K562 (cell line): Measurements from ENCODE around the gene SIRT2. TPM values are rescaled to one million over a fixed set of nuclear protein-coding genes. Genes with fewer than 3 reads are reported as not detected.

ENCODE experiments used
- ATAC-seq: fragments of 200-7000 bp; cut with Tn5 transposase; 3 replicates; pipeline ENCODE4 v1.9.1; 2020; ENCODE audit warnings: moderate library complexity
- BruUV-seq: library from RNA; stranded (reverse); fragments of 400-500 nt; replicated peaks from 2 replicates; lab custom pipeline; 2021; lab: Mats Ljungman, UMichigan
- CTCF ChIA-PET: fragments of 300-600 bp; formaldehyde crosslinking; extraction: SDS; loops from one replicate; lab custom pipeline; 2021; ENCODE audit warnings: low intra/inter-chr PET ratio; lab: Yijun Ruan, JAX
- POLR2A ChIA-PET: fragments of 300-600, 350-650 bp; sonication (Branson Sonifier 250); formaldehyde crosslinking; extraction: SDS; loops from one replicate; lab custom pipeline; 2021; ENCODE audit warnings: antibody characterized with exemption, inconsistent platforms; lab: Yijun Ruan, JAX
- DNase-seq, 4 experiments: peaks; one replicate each; pipeline versions ENCODE4 v3.0.0 to v3.0.0-alpha.2; 2011 to 2018; ENCODE audit warnings: low spot score in 3 of 4, mixed read lengths in 3 of 4; ENCODE audit errors: extremely low read depth in 1 of 4
- FAIRE-seq: peaks from 2 replicates; lab custom pipeline; 2011; peaks lifted over from hg19 to GRCh38; lab: Jason Lieb, UNC
- H2AFZ ChIP-seq: 2 replicates; pipeline ENCODE4 v1.6.0; 2011; ENCODE audit warnings: low read depth, low read length, control low read depth, inconsistent platforms
- H3K27ac ChIP-seq: fragments of 200-600 bp; 3 replicates; pipeline ENCODE4 v1.8.0; 2011; ENCODE audit warnings: low read depth, mild to moderate bottlenecking, control low read depth, inconsistent platforms, low read length, moderate library complexity, mixed read lengths; ENCODE audit errors: extremely low read depth
- H3K27me3 ChIP-seq, 2 experiments: fragments of 300-600 bp in 1 of 2; 2 replicates in 1 of 2; 3 replicates in 1 of 2; pipeline versions ENCODE4 v1.6.0 to v1.8.0; 2011; ENCODE audit warnings: inconsistent platforms in 2 of 2, low read length in 2 of 2, mild to moderate bottlenecking in 1 of 2, mixed read lengths in 1 of 2, moderate library complexity in 1 of 2; ENCODE audit not compliant: control insufficient read depth in 2 of 2, insufficient read depth in 2 of 2
- H3K36me3 ChIP-seq: fragments of 300-600 bp; 3 replicates; pipeline ENCODE4 v1.8.0; 2011; ENCODE audit warnings: mild to moderate bottlenecking, low read length, inconsistent platforms; ENCODE audit not compliant: control insufficient read depth, insufficient read depth
- H3K4me1 ChIP-seq, 2 experiments: fragments of 200-600 bp in 1 of 2; replicated peaks in 1 of 2; 2 replicates in 1 of 2; 3 replicates in 1 of 2; pipeline versions ENCODE4 v1.5.1 to v1.8.0; 2011; ENCODE audit warnings: inconsistent platforms in 2 of 2, low read length in 2 of 2, mild to moderate bottlenecking in 1 of 2, mixed read lengths in 1 of 2, moderate library complexity in 1 of 2; ENCODE audit not compliant: control insufficient read depth in 2 of 2, insufficient read depth in 2 of 2
- H3K4me2 ChIP-seq: 2 replicates; pipeline ENCODE4 v1.6.1; 2011; ENCODE audit warnings: low read length, control low read depth, inconsistent platforms, mixed read lengths; ENCODE audit not compliant: insufficient read depth
- H3K4me3 ChIP-seq: fragments of 200-600 bp; sonication (generic), shearing (Covaris generic); 2 replicates; pipeline ENCODE4 v1.5.1; 2016; ENCODE audit warnings: control low read depth, inconsistent platforms
- H3K79me2 ChIP-seq: fragments of 200-600 bp; 3 replicates; pipeline ENCODE4 v1.8.0; 2011; ENCODE audit warnings: low read length, inconsistent platforms; ENCODE audit not compliant: control insufficient read depth, insufficient read depth
- H3K9ac ChIP-seq, 2 experiments: 2 replicates each; pipeline versions ENCODE4 v1.6.0 to v1.6.1; 2011; ENCODE audit warnings: low read depth in 2 of 2, low read length in 2 of 2, control low read depth in 1 of 2, inconsistent platforms in 1 of 2, mild to moderate bottlenecking in 1 of 2, mixed read lengths in 1 of 2; ENCODE audit not compliant: insufficient read depth in 1 of 2
- H3K9me1 ChIP-seq: one replicate; pipeline ENCODE4 v1.6.0; 2011; ENCODE audit warnings: inconsistent platforms, mild to moderate bottlenecking, low read length, moderate library complexity; ENCODE audit not compliant: control insufficient read depth, insufficient read depth
- H3K9me3 ChIP-seq: replicated peaks from 2 replicates; pipeline ENCODE4 v1.5.1; 2011; ENCODE audit warnings: low read depth, low read length, inconsistent platforms; ENCODE audit not compliant: control insufficient read depth, insufficient read depth
- H4K20me1 ChIP-seq: replicated peaks from 2 replicates; pipeline ENCODE4 v1.6.1; 2011; ENCODE audit warnings: low read length, inconsistent platforms, mixed read lengths; ENCODE audit not compliant: control insufficient read depth, insufficient read depth
- CAMTA2 ChIP-seq: fragments of 250-450 bp; sonication (Bioruptor Pico); conservative IDR thresholded peaks from 2 replicates; pipeline ENCODE4 v1.5.1; 2022
- SP1 ChIP-seq: sonication (generic); formaldehyde crosslinking; IDR thresholded peaks from 2 replicates; pipeline ENCODE4 v1.8.1; 2022; ENCODE audit warnings: mild to moderate bottlenecking, missing genetic modification reagents
- ZBTB7A ChIP-seq: IDR thresholded peaks from 2 replicates; pipeline ENCODE4 v1.6.1; 2011; ENCODE audit warnings: low read depth, mild to moderate bottlenecking, low read length, moderate library complexity, borderline replicate concordance; ENCODE audit not compliant: control insufficient read depth
- ZNF311 ChIP-seq: fragments of 250-450 bp; sonication (Bioruptor Pico); IDR thresholded peaks from 2 replicates; pipeline ENCODE4 v1.4.0; 2020; ENCODE audit warnings: mild to moderate bottlenecking, moderate library complexity
- WGBS: fragments of 100-300 bp; shearing (Covaris generic); methylation state at CpG from one replicate; pipeline ENCODE4 v1.1.6; 2016; ENCODE audit warnings: low coverage, mixed read lengths; ENCODE audit not compliant: insufficient coverage; ENCODE audit errors: missing lambda C conversion rate; 5-methylcytosine and 5-hydroxymethylcytosine counted together
- in situ Hi-C: fragments of 300-500 bp; cut with MboI; formaldehyde crosslinking; loops from 4 replicates; pipeline ENCODE4 v1.15.0; 2018; ENCODE audit warnings: inconsistent platforms, mixed read lengths
- intact Hi-C: fragments of 100-400 bp; cut with micrococcal nuclease; formaldehyde crosslinking; loops from 2 replicates; pipeline ENCODE4 v1.14.2; 2022
- polyA plus RNA-seq, 8 experiments: library from polyadenylated mRNA; depleted of rRNA in 4 of 8; stranded (reverse) in 5 of 8; unstranded in 3 of 8; fragments of >200 nt; fragmentation: Nextera tagmentation in 2 of 8; fragmentation: Illumina TruSeq in 1 of 8; extraction: Ambion mirVana in 2 of 8; extraction: Trizol in 1 of 8; gene quantifications; 2 replicates each; pipeline versions ENCODE4 v1.2.1 to v1.2.3, GENCODE V29; 2011 to 2014; ENCODE audit warnings: inconsistent platforms in 1 of 8, missing spikeins in 1 of 8
- total RNA-seq, 7 experiments: library from RNA; depleted of rRNA in 6 of 7; stranded (reverse); fragments of >200 nt in 6 of 7; fragmentation: Illumina TruSeq in 2 of 7; extraction: Trizol in 2 of 7; gene quantifications; 2 replicates each; pipeline versions ENCODE4 v1.2.1 to v1.2.3, GENCODE V29; 2011 to 2021; ENCODE audit warnings: low replicate concordance in 1 of 7

The SIRT2 gene
- total and polyA plus RNA-seq, 9 of the 15 experiments (the other 6 are each of a cell fraction or from before 2014, with no cell fraction given): 2.3 to 35.2 (median 22.9) TPM

- Histone ChIP-seq H3K9ac (no peak overlapping the region), H3K4me2 (no peak overlapping the region), H3K79me2 (no peaks in the 10 kb centered on the region), H3K27me3 (no peaks in the 10 kb centered on the region), H3K4me1 (peaks cover 0 to 13% of the 10 kb centered on the region in 2 experiments; a peak in 2 of 5 replicates), H3K4me3 (no peak overlapping the region), H3K9me1 (no peaks in the 10 kb centered on the region), H3K36me3 (peaks cover 27% of the 10 kb centered on the region; the same call in 2 of the 3 replicates), H2AFZ (no peak overlapping the region), H3K27ac (no peak overlapping the region), H3K9me3 (no peaks in the 10 kb centered on the region), H4K20me1 (no peaks in the 10 kb centered on the region)
- ChIA-PET POLR2A (interaction anchor here (0.6 kb wide), 1 partner anchor 591 kb away, joined by 3 read pairs; no protein-coding TSS in a partner anchor), CTCF (no interaction called here)
- peak; percentile 41; the same call in 1 of the 2 replicates for TF ChIP-seq ZBTB7A
- 0 out of 2 replicates have a peak, but pooled peaks have one; percentile 28 for TF ChIP-seq SP1
- TF ChIP-seq CAMTA2 (CRISPR knock-in tag): no peak
- TF ChIP-seq ZNF311 (CRISPR knock-in tag): no peak
- FAIRE-seq: no peak
- in situ Hi-C loops (no loop called here), intact Hi-C loops (no loop called here)
- BruUV-seq: no TSS peak
- DNase-seq: peak; percentile 20 to 67 (median 57)
- 88% methylated on average over 11 of the region's 12 CpGs for WGBS
- peak; percentile 81 for ATAC-seq
These were observed 45.6 kb upstream of the SIRT2 start for GRCh38 chr19:38944981-38945506.
